Measurements from ENCODE around the gene MPZL2. TPM values are rescaled to one million over a fixed set of nuclear protein-coding genes. Genes with fewer than 3 reads are reported as not detected.

MPZL2 gene
- total RNA-seq, 1 donor from 2014 or later, result 53.0 TPM

DNA sequence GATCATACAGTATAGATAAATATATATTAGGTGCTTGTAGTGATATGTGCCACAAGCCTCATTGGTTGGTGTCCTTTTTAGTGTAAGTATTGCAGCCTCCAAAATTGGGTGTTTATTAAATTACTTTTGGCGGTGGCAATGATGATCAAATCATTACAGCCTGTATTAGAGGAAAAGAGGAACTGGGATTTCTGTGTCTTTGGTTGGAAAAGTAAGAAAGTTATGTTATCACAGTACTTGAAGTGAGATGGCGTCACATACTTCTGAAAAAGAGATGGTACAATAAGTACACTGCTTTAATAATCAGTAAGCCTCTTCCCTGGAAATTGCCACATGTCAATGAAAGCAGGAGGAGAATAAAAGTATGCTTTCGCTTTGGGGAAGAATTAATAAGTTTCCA is 11.4 kb downstream of the MPZL2 start:
- Histone ChIP-seq H3K27me3 (no peaks in the 10 kb centered on the region), H3K9me3 (no peaks in the 10 kb centered on the region), H3K27ac (no peak overlapping the region), H3K36me3 (no peaks in the 10 kb centered on the region), H3K4me3 (peak overlapping the region; percentile 52 to 60), H3K4me1 (no peaks in the 10 kb centered on the region)
- DNase-seq (ENCODE audit: low spot score in 2 of 2), result no peak
- intact Hi-C loops (cut with DNase I), result no loop called here
- no peak for TF ChIP-seq CTCF (IDR thresholded peaks at IDR 0.05)

GRCh38 chr11:118251858-118252652 is 12.0 kb downstream of the MPZL2 start, which contains the start of gene MPZL3:
Gene MPZL3, minus strand, starts transcription at chr11:118252365. Its CDS starts 71 bp downstream, at chr11:118252294.
- H3K27ac ChIP-seq, result no peak within 1 kb of the TSS

DNA sequence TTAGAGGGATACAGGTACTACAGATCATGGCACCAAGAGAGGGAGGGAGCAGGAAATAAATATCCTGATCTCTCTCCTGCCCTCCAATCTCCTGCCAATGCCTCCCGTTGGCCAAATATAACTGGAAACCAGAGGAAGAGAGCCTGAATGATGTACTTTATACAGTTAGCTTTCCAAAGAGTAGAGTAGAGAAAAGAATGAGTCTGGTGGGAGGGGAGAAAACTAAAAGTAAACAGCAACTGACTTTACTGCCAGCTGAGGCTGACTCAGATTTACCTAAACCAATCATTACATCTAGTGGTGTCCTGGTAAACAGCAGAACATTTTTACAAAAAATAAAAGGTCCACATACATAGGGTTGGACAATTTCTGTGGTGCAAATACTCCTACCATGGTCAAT is 17.1 kb downstream of the MPZL2 start:
- intact Hi-C loops (cut with DNase I), result no loop called here
- Histone ChIP-seq H3K36me3 (no peaks in the 10 kb centered on the region), H3K4me3 (no peak overlapping the region), H3K27ac (no peak overlapping the region), H3K27me3 (no peaks in the 10 kb centered on the region), H3K9me3 (no peaks in the 10 kb centered on the region), H3K4me1 (no peaks in the 10 kb centered on the region)
- DNase-seq (ENCODE audit: low spot score in 2 of 2), result no peak
- no peak for TF ChIP-seq CTCF (IDR thresholded peaks at IDR 0.05)

More at GRCh38 chr11:118251858-118252652, 12.0 kb downstream of the MPZL2 start, which contains the start of gene MPZL3:
- no peak for TF ChIP-seq CTCF (IDR thresholded peaks at IDR 0.05)
- DNase-seq (ENCODE audit: low spot score in 2 of 2), result peak in 1 of 2 donors; percentile 77
- no peaks in the 10 kb centered on the region for H3K27me3 ChIP-seq
- H3K4me1 ChIP-seq, result no peaks in the 10 kb centered on the region
- H3K4me3 ChIP-seq, result peak within 1 kb of the TSS; percentile 52 to 60
- no peaks in the 10 kb centered on the region for H3K36me3 ChIP-seq
- intact Hi-C loops (cut with DNase I), result no loop called here
- no peaks in the 10 kb centered on the region for H3K9me3 ChIP-seq

DNA sequence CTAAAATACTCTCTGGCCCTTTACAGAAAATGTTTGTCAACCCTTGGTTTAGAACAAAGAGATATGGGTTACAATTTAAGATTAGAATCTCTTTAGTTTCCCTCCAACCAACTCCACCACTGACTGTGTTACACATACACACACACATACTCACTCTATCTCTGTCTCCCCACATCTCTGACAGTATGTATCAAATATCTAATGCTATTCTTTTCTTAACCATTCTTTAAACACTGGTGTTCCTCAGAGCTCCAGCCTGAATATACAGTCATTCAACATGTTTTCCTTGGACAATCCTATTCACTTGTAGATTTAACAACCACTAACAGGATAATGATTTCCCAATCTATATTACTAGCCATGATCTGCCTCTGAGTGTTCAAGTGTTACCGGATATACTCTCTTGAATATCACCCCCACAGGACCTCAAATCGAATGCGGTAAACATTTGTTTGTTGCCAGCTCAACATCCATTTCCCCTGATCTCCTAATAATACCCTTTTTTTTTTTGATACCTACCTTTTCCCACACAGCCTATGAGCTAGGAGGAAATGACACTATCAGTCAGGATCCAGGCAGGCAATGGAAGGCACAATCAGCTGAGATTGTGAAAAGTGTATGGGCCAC is 18.0 kb downstream of the MPZL2 start:
- TF ChIP-seq CTCF (IDR thresholded peaks at IDR 0.05), result no peak
- H3K4me3 ChIP-seq, result no peak overlapping the region
- no peaks in the 10 kb centered on the region for H3K9me3 ChIP-seq
- intact Hi-C loops (cut with DNase I), result no loop called here
- no peaks in the 10 kb centered on the region for H3K4me1 ChIP-seq
- H3K27me3 ChIP-seq, result no peaks in the 10 kb centered on the region
- no peak overlapping the region for H3K27ac ChIP-seq
- DNase-seq (ENCODE audit: low spot score in 2 of 2), result no peak
- H3K36me3 ChIP-seq, result no peaks in the 10 kb centered on the region

DNA sequence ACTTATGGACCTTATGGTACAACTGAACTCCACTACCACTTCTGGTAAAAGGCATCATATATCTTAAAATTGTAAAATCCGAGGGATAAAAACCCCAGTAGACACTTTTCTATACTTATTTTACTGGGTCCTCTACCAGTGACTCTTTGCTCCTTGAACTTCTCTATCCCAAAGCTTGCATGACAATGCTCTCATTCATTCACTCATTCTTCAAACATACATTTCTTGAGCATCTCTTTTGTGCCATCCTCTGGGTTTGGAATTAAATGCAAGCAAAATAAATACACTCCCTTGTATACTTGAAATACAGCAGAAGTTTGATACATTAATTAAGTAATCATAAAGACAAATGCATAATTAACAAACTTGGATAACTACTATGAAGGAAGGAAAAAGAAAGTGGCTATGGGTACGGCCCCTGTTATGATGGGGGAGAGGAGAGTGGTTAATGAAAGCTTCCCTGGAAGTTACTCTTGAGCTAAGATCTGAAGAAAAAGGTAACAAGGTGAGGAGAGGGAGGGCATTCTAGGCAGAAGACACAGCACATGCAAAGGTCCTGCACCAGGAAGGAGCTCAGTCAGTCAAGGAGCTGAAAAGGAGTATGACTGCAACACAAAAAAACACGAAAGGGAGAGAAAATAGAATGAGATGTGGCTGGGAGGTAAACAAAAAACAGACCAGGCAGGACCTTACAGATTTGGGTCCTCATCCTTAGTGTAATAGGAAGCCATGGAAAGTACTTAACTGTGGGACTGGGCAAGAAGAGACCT is 19.9 kb downstream of the MPZL2 start:
- intact Hi-C loops (cut with DNase I), result no loop called here
- no peak for DNase-seq (ENCODE audit: low spot score in 2 of 2)
- H3K9me3 ChIP-seq, result no peaks in the 10 kb centered on the region

More for the DNA sequence above, 19.9 kb downstream of the MPZL2 start:
- Histone ChIP-seq H3K27me3 (no peaks in the 10 kb centered on the region), H3K4me1 (no peaks in the 10 kb centered on the region), H3K4me3 (no peak overlapping the region), H3K36me3 (no peaks in the 10 kb centered on the region), H3K27ac (no peak overlapping the region)
- no peak for TF ChIP-seq CTCF (IDR thresholded peaks at IDR 0.05)
